A673 (cell line): Measurements from ENCODE around the gene FIGN.

Experiments used
- CTCF ChIP-seq: fragments of 300-800, 200-600 bp; sonication (generic); conservative IDR thresholded peaks from 2 replicates; pipeline ENCODE4 v1.5.1; 2017; ENCODE audit warnings: low read depth, mild to moderate bottlenecking, antibody characterized with exemption, low read length, moderate library complexity, mixed read lengths
- EZH2 ChIP-seq: fragments of 200-600 bp; sonication (generic); IDR thresholded peaks from 2 replicates; pipeline ENCODE4 v1.6.1; 2017; ENCODE audit warnings: borderline replicate concordance, low read depth, mild to moderate bottlenecking, mixed read lengths, antibody characterized with exemption, low read length; ENCODE audit not compliant: poor library complexity, severe bottlenecking

GRCh38 chr2:163682695-163683094 is 53.1 kb downstream of the FIGN start:
- no peak for TF ChIP-seq CTCF
- TF ChIP-seq EZH2, result no peak
